GM21423 (cell line): Measurements from ENCODE around the gene TRAPPC10.

Experiments
- ATAC-seq: cut with Tn5 transposase; IDR thresholded peaks from one replicate; pipeline ENCODE4 v1.9.1; 2021; ENCODE audit warnings: mild to moderate bottlenecking, moderate library complexity; ENCODE audit not compliant: unreplicated experiment

Gene TRAPPC10

GRCh38 chr21:43982489-43983078 lies 29.5 kb upstream of the TRAPPC10 start:
- no peak for ATAC-seq

DNA sequence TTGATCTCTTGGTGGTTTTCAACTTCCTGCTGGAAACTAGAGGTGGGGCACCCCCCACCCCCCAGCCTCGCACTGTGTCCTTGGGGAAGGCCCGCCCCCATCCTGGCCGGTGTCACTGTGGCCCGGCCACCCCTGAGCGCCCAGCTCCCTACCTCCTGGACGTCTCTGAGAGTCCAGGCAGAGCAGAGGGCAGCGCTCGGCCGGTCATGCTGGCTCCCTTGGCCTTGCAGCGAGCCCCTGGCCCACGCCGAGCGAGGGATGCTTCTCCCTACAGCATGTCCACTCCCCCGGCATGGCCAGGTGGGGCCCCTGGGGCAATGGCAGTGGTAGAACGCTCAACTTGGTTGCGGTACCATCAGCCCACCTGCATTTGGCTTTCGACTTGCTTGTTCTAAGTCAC lies 28.7 kb upstream of the TRAPPC10 start:
- no peak for ATAC-seq

DNA sequence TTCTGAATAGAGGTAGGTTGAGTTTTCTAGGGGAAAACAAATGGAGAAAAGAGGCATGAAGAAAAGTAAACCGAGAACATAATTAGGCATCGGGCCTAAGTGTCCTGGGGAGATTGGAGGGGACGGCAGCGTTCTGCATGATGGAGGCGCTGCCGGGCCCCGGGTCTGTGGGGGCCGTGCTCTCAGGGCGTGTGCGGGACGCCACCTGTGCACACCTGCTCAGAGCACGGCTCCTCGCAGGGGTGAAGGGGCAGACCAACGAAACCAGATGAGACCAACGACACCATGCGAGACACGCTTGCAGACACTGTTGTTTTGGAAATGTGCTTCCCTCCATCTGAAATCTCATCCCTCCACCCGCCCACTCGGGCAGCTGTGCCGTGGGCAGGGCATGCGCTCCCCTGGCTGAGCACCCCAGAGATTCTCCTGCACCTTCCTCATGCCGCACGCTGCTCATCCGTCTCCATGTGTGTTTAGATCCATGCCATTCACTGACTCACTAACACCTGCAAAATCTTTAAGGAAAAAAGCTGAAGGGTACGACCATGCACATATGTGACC lies 28.2 kb upstream of the TRAPPC10 start:
- ATAC-seq, result no peak

GRCh38 chr21:43984905-43985689 lies 27.0 kb upstream of the TRAPPC10 start:
- ATAC-seq, result no peak

- ATAC-seq, result no peak
Observed at GRCh38 chr21:43985690-43986251, 26.3 kb upstream of the TRAPPC10 start.

GRCh38 chr21:43986544-43987451 lies 25.3 kb upstream of the TRAPPC10 start:
- ATAC-seq, result no peak

GRCh38 chr21:43987509-43987908 lies 24.6 kb upstream of the TRAPPC10 start:
- ATAC-seq, result no peak

DNA sequence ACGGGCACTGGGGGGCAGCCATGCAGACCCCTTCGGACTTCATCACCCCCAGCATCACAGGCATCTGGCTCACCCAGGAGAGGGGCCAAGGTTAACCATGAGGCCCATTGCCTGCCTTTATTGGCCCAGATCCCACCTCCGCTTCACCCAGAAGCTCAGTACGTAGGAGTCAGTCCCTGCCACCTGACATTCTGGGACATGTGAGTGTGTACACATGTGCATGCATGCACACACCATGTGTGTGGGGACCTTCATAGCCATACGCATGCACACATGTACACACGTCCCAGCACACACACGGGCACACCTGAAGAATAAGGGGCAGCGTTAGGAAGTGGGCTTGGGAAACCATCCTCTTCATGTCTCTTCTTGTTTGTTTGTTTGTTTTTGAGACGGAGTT lies 24.1 kb upstream of the TRAPPC10 start:
- no peak for ATAC-seq

DNA sequence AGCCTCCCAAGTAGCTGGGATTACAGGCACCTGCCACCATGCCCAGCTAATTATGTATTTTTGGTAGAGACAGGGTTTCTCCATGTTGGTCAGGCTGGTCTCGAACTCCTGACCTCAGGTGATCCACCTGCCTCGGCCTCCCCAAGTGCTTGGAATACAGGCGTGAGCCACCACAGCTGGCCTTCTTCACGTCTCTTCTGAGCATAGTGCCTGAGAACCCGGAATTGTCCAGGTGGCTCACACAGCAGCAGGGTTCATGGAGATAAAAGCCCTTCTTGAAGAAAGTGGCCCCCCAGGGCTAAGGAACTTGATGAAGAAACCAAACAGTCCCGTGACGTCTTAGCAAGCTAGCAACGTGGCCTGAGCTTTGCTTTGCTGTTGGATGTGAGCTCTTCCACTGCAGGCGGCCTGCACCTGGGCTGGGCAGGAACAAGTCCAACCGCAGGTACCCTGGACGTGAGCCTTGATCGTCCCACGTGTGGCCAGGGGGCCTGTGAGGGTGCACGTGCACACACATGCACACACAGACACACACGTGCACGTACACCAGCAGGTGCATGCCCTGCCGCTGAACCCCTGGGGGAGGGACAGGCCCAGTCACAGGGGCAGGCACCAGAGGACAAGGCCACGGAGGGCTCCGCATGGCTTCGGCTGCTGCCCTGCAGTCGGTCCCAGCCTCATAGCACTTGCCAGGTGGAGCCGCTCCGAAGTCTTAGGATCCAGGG lies 23.4 kb upstream of the TRAPPC10 start:
- ATAC-seq, result no peak

- no peak for ATAC-seq
Observed at GRCh38 chr21:43989401-43989800, 22.7 kb upstream of the TRAPPC10 start.

GRCh38 chr21:43991447-43991991 lies 20.6 kb upstream of the TRAPPC10 start:
- no peak for ATAC-seq

- no peak for ATAC-seq
Observed at GRCh38 chr21:43992121-43992520, 20.0 kb upstream of the TRAPPC10 start.

DNA sequence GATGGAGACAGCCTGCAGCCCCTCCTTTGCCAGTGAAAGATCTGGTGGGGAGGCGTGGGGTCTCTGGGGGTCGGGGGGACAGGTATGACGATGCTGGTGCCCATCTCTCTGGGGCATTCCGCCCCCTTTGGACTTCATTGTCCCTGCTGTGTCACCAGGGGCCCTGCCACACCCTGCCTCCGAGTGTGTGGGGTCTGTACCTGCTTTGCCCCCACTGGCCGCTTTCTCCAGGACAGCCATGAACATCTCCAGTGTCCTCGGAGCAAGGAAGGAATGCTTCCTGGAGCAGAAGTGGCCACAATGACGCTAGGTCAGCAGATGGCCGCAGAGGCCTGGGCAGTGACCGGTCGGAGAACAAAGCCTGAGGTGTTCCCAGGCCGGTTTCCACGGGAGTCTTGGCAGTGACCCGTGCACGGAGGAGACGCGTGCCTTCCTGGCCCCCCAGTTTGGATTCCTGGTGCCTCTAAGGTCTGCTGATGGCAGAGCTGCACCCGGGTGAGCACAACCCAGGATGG lies 18.6 kb upstream of the TRAPPC10 start:
- ATAC-seq, result no peak

DNA sequence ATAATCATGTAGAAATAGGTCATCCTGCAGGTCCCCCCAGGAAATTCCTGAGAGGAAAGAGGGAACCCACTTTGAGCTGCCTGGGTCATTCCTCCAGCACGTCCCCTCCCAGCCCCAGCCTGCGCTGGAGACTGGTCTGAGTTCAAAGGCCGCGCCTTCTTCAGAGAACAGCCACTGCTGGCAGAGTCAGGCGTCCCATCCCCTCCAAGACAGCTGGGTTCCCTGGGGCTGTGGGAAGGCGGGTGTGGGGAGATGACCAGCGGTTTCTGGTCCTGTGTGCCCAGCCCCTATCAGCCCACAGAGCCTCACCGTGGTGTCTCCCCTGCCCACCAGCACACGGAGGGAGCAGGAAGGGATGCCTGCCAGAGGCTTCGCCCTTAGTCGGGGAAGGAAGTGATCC lies 18.0 kb upstream of the TRAPPC10 start:
- ATAC-seq, result no peak

- no peak for ATAC-seq
Observed at GRCh38 chr21:43994646-43995045, 17.5 kb upstream of the TRAPPC10 start.

- no peak for ATAC-seq
Observed at GRCh38 chr21:43995521-43996105, 16.5 kb upstream of the TRAPPC10 start.

DNA sequence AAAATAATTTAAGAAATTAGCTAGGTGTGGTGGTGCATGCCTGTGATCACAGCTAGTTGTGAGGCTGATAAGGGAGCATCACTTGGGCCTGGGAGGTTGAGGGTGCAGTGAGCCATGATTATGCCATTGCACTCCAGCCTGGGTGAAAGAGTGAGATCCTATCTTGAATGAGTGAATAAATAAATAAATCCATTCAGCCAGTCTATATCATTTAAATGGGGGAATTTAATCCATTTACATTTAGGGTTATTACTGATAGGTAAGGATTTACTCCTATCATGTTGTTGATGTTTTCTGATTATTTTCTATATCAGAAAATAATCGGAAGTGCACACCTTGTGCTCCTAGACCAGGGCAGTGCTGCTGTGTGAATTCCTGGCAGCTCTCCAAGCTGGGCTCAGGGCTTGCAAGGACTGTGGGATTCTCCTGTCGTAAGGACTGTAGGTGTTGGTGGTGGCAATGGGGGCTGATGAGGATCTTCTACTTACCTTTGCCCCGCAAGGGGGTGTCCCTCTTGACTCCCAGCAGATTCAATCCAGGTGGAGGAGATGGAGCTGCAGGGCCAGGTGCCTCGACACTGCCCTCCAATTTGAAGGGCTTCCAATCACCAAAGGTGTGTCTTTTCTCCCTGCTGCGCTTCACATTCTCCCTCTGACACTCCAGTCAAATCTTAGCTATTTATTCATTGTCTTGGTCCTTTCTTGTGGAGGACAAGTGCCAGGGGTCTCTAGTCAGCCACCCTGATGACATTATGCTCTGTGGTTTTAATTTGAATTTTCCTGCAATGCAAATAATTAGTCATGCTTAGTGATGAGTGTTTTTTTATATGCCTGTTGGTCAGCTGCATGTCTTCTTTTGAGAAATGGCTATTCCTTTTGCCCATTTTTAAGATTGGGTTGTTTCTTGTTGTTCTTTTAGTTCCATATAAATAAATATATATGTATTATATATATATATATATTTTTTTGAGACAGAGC lies 14.1 kb upstream of the TRAPPC10 start:
- ATAC-seq, result no peak

GRCh38 chr21:44000360-44000759 lies 11.7 kb upstream of the TRAPPC10 start:
- ATAC-seq, result no peak
